Stimulated activated CD8-positive, alpha-beta memory T cell treated with anti-CD3 and anti-CD28 coated beads, Interleukin-15, amount 100 ng/mL, for 48 hours (primary cell): Measurements from ENCODE around the gene IFNA4.
"Not testable (repeated sequence)": the region's sequence is repeated elsewhere in the genome, so short reads cannot be mapped to it uniquely, and the experiment has no call there.

ENCODE experiments used
- DNase-seq, 2 donors: peaks; one replicate each; pipeline ENCODE4 v3.0.0-alpha.2; 2020; ENCODE audit warnings: low read depth in 2 of 2

The IFNA4 gene

GRCh38 chr9:21187487-21187886, at the start of gene IFNA4:
Gene IFNA4 (minus strand): TSS chr9:21187587. CDS start chr9:21187531, 56 bp downstream.
- not testable (repeated sequence) for DNase-seq

- not testable (repeated sequence) for DNase-seq
Observed at GRCh38 chr9:21236360-21236714, 49.0 kb upstream of the IFNA4 start.

DNA sequence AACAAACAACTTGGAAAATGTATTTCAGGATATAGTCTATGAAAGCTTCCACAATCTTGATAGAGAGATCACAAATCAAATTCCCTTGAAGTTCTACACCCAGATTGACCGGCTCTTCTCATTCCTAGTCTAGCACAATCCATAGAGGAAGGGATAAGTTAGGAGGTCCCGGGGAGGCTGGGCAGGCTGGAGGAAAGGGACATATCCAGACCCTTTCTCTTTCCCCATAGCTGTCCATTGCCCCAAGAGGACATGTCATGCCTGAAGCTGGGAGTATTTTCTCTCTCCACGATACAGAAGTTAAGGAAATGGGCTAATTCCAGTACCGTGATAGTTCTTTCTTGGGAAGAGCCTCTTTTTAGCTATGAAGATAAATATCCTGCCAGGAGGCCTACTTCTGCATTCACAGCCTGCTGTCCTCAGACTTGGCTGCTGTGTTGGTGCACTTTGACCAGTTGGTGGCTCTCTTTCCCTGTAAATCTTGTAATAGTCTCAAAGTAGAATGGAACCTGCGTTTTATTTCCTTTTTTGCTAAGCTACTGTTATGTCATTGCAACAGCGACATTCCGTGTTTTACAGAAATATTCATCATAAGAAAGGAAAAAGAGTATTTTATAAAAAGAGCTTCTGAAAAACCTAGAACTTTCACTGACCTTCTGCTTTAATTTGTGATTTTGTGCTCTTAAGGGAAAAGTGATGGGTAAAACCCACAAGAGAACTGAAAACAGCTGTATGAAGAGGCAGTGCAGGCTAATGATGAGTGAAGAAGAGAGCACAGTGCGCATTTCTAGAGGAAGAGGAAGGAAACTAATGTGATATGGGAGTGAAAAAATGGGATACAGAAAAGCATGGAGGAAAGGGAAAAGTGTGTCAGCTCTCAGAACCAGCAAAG, 48.3 kb upstream of the IFNA4 start:
- DNase-seq: peak in 1 of 2 donors; percentile 17

DNA sequence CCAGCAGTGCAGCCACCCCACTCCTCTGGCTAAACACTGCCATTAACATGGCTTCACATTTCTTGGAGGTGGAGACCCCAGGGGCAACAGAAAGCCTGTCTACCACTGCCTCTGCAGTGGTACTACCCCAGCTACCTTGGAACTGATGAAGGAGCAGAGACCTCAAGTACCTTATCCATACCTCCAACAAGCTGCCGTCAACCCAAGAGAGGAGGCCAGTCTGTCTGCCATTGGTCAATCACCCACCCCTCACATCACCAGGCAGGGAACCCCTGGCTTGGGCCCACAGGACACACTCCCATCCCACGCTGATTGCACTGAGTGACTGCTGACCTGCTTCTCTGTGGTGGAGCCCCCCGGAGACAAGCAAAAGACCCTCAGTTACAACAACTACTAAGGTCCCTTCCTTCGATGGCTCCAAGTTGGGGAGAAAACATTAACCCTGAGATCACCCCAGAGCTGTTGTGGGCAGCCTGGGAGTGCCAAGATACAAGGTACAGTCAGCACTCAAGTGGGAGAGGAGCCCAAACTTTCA, 46.8 kb upstream of the IFNA4 start:
- DNase-seq: no peak

- DNase-seq: no peak
Observed at GRCh38 chr9:21233258-21233657, 45.9 kb upstream of the IFNA4 start.

- no peak for DNase-seq
Observed at GRCh38 chr9:21228122-21228521, 40.7 kb upstream of the IFNA4 start, which contains the start of gene IFNA17. Gene IFNA17 (minus strand): TSS chr9:21228222. CDS start chr9:21228173, 49 bp downstream.

DNA sequence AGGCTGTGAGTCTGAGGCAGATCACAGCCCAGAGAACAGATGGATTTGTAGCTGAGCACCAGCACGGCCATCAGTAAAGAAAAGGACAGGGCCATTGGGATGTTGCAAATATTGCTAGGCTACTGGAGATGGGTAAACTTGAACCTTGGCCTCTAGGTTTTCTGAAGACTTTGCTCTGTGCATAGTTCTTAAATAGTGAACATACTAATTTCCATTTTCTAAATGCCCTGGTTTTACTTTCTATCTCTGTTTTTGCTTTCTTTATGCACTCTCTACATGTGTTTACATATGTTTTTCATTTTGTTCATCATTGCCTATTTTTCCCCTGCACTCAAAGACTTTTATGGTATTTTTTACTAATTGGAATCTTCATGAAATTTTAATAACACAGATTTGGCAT, 29.8 kb upstream of the IFNA4 start, which contains the start of gene IFNA16:
Gene IFNA16, minus strand, starts transcription at position 101 of the 400 bp plus-strand sequence. Its CDS starts 6 bp downstream, at position 95.
- DNase-seq: not testable (repeated sequence)

- DNase-seq: not testable (repeated sequence)
Observed at GRCh38 chr9:21213411-21214326, 26.3 kb upstream of the IFNA4 start.

DNA sequence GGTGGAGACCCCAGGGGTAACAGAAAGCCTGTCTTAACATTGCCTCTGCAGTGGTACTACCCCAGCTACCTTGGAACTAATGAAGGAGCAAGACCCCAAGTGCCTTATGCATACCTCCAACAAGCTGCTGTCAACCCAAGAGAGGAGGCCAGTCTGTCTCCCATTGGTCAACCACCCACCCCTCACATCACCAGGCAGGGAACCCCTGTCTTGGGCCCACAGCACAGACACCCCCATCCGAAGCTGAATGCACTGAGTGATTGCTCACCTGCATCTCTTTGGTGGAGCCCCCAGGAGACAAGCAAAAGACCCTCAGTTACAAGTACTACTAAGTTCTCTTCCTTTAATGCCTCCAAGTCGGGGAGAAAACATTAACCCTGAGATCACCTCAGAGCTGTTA, 24.8 kb upstream of the IFNA4 start:
- not testable (repeated sequence) for DNase-seq

GRCh38 chr9:21210782-21211181, 23.4 kb upstream of the IFNA4 start:
- not testable (repeated sequence) for DNase-seq

GRCh38 chr9:21210311-21210710, 22.9 kb upstream of the IFNA4 start:
- DNase-seq: no peak

DNA sequence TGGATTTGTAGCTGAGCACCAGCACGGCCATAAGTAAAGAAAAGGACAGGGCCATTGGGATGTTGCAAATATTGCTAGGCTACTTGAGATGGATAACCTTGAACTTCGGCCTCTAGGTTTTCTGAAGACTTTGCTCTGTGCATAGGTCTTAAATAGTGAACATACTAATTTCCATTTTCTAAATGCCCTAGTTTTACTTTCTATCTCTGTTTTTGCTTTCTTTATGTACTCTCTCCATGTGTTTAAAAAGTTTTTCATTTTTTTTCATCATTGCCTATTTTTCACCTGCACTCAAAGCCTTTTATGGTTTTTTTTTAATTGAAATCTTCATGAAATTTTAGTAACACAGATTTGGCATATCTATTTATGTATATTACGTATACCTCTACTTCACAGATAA, 19.7 kb upstream of the IFNA4 start, which contains the start of gene IFNA10:
Gene IFNA10, minus strand, starts transcription at position 101 of the 400 bp plus-strand sequence. Its CDS starts 46 bp downstream, at position 55.
- DNase-seq: not testable (repeated sequence)

- no peak for DNase-seq
Observed at GRCh38 chr9:21205204-21205603, 17.8 kb upstream of the IFNA4 start.

GRCh38 chr9:21202105-21202504, 14.7 kb upstream of the IFNA4 start, which contains the start of gene IFNA7:
Gene IFNA7 (minus strand): TSS chr9:21202205. CDS start chr9:21202165, 40 bp downstream.
- DNase-seq: not testable (repeated sequence)

- DNase-seq: peak; percentile 4 to 10
Observed at GRCh38 chr9:21194867-21195776, 7.7 kb upstream of the IFNA4 start.

DNA sequence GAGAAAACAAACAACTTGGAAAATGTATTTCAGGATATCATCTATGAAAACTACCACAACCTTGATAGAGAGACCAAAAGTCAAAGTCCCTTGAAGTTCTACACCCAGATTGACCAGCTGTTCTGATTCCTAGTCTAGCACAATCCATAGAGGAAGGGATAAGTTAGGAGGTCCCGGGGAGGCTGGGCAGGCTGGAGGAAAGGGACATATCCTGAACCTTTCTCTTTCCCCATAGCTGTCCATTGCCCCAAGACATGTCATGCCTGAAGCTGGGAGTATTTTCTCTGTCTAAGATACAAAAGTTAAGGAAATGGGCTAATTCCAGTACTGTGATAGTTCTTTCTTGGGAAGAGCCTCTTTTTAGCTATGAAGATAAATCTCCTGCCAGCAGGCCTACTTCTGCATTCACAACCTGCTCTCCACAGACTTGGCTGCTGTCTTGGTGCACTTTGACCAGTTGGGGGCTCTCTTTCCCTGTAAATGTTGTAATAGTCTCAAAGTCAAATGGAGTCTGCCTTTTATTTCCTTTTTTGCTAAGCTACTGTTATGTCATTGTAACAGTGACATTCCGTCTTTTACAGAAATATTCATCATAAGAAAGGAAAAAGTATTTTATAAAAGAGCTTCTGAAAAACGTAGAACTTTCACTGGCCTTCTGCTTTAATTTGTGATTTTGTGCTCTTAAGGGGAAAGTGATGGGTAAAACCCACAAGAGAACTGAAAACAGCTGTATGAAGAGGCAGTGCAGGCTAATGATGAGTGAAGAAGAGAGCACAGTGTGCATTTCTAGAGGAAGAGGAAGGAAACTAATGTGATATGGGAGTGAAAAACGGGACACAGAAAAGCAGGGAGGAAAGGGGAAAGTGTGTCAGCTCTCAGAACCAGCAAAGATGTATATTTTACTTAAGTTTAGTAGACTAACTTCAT, 4.3 kb downstream of the IFNA4 start:
- not testable (repeated sequence) for DNase-seq

DNA sequence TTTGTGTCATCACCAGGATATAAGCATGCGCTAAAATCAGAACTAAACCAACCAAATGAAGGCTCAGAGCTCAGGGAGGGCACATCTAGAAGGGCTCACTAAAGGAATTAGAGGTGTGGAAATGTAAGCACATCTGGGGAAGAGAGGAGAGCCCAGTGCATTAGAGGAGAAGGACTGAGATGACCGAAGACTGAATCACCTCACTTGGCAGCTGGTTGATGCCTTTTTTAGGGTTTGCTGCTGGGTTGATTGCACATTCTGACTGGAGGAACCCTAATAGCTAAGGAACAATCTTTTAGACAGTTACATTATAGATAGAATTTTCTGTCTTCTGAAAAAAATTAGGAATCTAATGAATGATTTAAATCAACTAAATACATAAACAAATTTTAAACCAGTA, 12.7 kb downstream of the IFNA4 start:
- no peak for DNase-seq

- no peak for DNase-seq
Observed at GRCh38 chr9:21172156-21172555, 15.2 kb downstream of the IFNA4 start.

GRCh38 chr9:21171351-21171750, 16.0 kb downstream of the IFNA4 start:
- DNase-seq: no peak
